NT2/D1 (cell line): ENCODE results near the gene CRYBB3.

Experiments
- SUZ12 ChIP-seq: IDR thresholded peaks from 2 replicates; pipeline ENCODE4 v1.6.1; 2011; ENCODE audit not compliant: insufficient read length, insufficient read depth; ENCODE audit errors: extremely low read depth
- YY1 ChIP-seq: IDR thresholded peaks from 2 replicates; pipeline ENCODE4 v1.6.1; 2011; ENCODE audit not compliant: insufficient read length, insufficient read depth

GRCh38 chr22:25208743-25209505, 9.3 kb downstream of the CRYBB3 start:
- TF ChIP-seq YY1 (no peak), SUZ12 (no peak)
